GM23338 (cell line): ENCODE data around the gene RHOH. TPM values are rescaled to one million over a fixed set of nuclear protein-coding genes. Genes with fewer than 3 reads are reported as not detected.

Experiments
- ATAC-seq: fragments of 200-7000 bp; cut with Tn5 transposase; 3 replicates; pipeline ENCODE4 v1.9.1; 2020
- DNase-seq: peaks from one replicate; pipeline ENCODE4 v3.0.0-alpha.2; 2015; ENCODE audit warnings: low spot score
- H2AFZ ChIP-seq: fragments of 200-600 bp; sonication (generic); 2 replicates; pipeline ENCODE4 v1.8.0; 2016; ENCODE audit warnings: antibody characterized with exemption, mild to moderate bottlenecking, moderate library complexity
- H3F3A ChIP-seq: fragments of 200-600 bp; sonication (generic); replicated peaks from 2 replicates; pipeline ENCODE4 v1.8.0; 2017; ENCODE audit warnings: antibody characterized with exemption, mixed run types, low read depth
- H3K27ac ChIP-seq: fragments of 200-600 bp; sonication (generic); 2 replicates; pipeline ENCODE4 v1.6.1; 2016; ENCODE audit warnings: low read depth
- H3K27me3 ChIP-seq: fragments of 200-600 bp; sonication (generic); 2 replicates; pipeline ENCODE4 v1.8.0; 2016; ENCODE audit warnings: mild to moderate bottlenecking, mixed run types, moderate library complexity; ENCODE audit not compliant: insufficient read depth
- H3K36me3 ChIP-seq: fragments of 200-600 bp; sonication (generic); 2 replicates; pipeline ENCODE4 v1.8.0; 2016; ENCODE audit warnings: mild to moderate bottlenecking; ENCODE audit not compliant: insufficient read depth
- H3K4me1 ChIP-seq: fragments of 200-600 bp; sonication (generic); 2 replicates; pipeline ENCODE4 v1.8.0; 2016; ENCODE audit warnings: mild to moderate bottlenecking, moderate library complexity; ENCODE audit not compliant: insufficient read depth
- H3K4me2 ChIP-seq: fragments of 200-600 bp; sonication (generic); 2 replicates; pipeline ENCODE4 v1.7.1; 2017; ENCODE audit warnings: mixed run types
- H3K4me3 ChIP-seq: fragments of 200-600 bp; sonication (generic); 2 replicates; pipeline ENCODE4 v1.6.1; 2016; ENCODE audit warnings: mixed run types
- H3K79me2 ChIP-seq: fragments of 200-600 bp; sonication (generic); replicated peaks from 2 replicates; pipeline ENCODE4 v1.8.0; 2017; ENCODE audit warnings: mild to moderate bottlenecking; ENCODE audit not compliant: insufficient read depth
- H3K9me2 ChIP-seq: fragments of 200-600 bp; sonication (generic); 2 replicates; pipeline ENCODE4 v1.8.0; 2017; ENCODE audit not compliant: insufficient read depth
- H4K20me1 ChIP-seq: fragments of 200-600 bp; sonication (generic); replicated peaks from 2 replicates; pipeline ENCODE4 v1.8.0; 2017; ENCODE audit warnings: mild to moderate bottlenecking; ENCODE audit not compliant: insufficient read depth
- H3K27ac Mint-ChIP-seq: 2 replicates; pipeline ENCODE4 v1.8.0; 2020; ENCODE audit warnings: inconsistent platforms, mild to moderate bottlenecking, moderate library complexity, mixed read lengths
- H3K27me3 Mint-ChIP-seq: 3 replicates; pipeline ENCODE4 v1.8.0; 2022; ENCODE audit warnings: low read depth, mild to moderate bottlenecking, moderate library complexity, mixed read lengths, inconsistent platforms; ENCODE audit not compliant: insufficient read depth, poor library complexity
- H3K36me3 Mint-ChIP-seq: 3 replicates; pipeline ENCODE4 v1.8.0; 2021; ENCODE audit warnings: low read depth, mild to moderate bottlenecking, inconsistent platforms, moderate library complexity, mixed read lengths
- H3K4me1 Mint-ChIP-seq: 3 replicates; pipeline ENCODE4 v1.8.0; 2020; ENCODE audit warnings: mild to moderate bottlenecking, inconsistent platforms, mixed read lengths
- H3K4me3 Mint-ChIP-seq: 3 replicates; pipeline ENCODE4 v1.8.0; 2021; ENCODE audit warnings: moderate library complexity, mild to moderate bottlenecking, inconsistent platforms, mixed read lengths
- H3K9me3 Mint-ChIP-seq: 3 replicates; pipeline ENCODE4 v1.8.0; 2020; ENCODE audit warnings: moderate library complexity, mild to moderate bottlenecking, inconsistent platforms, mixed read lengths
- CREB1 ChIP-seq: fragments of 250-450 bp; sonication (Bioruptor Pico); IDR thresholded peaks from 2 replicates; pipeline ENCODE4 v1.5.0; 2020; ENCODE audit warnings: low read depth, mild to moderate bottlenecking, moderate library complexity
- CTCF ChIP-seq, 2 experiments: fragments of 200-600 bp in 1 of 2; sonication (generic) in 1 of 2; conservative IDR thresholded peaks; 2 replicates each; pipeline versions ENCODE4 v1.5.1 to v1.6.1; 2016 to 2017; ENCODE audit warnings: antibody characterized with exemption in 2 of 2, low read depth in 2 of 2, mild to moderate bottlenecking in 2 of 2, moderate library complexity in 1 of 2
- ETS1 ChIP-seq: IDR thresholded peaks from 2 replicates; pipeline ENCODE4 v1.6.1; 2016; ENCODE audit warnings: antibody characterized with exemption
- EZH2 ChIP-seq: fragments of 200-600 bp; sonication (generic); IDR thresholded peaks from one replicate; pipeline ENCODE4 v1.8.0; 2017; ENCODE audit warnings: antibody characterized with exemption, mild to moderate bottlenecking, low read depth; ENCODE audit not compliant: unreplicated experiment
- EZH2phosphoT487 ChIP-seq: fragments of 200-600 bp; sonication (generic); IDR thresholded peaks from one replicate; pipeline ENCODE4 v1.8.1; 2018; ENCODE audit warnings: antibody characterized with exemption; ENCODE audit not compliant: unreplicated experiment
- JUNB ChIP-seq: IDR thresholded peaks from one replicate; pipeline ENCODE4 v1.6.1; 2016; ENCODE audit warnings: antibody characterized with exemption; ENCODE audit not compliant: unreplicated experiment
- NANOG ChIP-seq: IDR thresholded peaks from 2 replicates; pipeline ENCODE4 v1.6.1; 2016; ENCODE audit warnings: antibody characterized with exemption, borderline replicate concordance
- POLR2AphosphoS5 ChIP-seq: IDR thresholded peaks from 2 replicates; pipeline ENCODE4 v1.6.1; 2016; ENCODE audit warnings: antibody characterized with exemption, low read depth
- REST ChIP-seq: IDR thresholded peaks from one replicate; pipeline ENCODE4 v1.6.1; 2018; ENCODE audit warnings: antibody characterized with exemption; ENCODE audit not compliant: unreplicated experiment
- STAT1 ChIP-seq: IDR thresholded peaks from one replicate; pipeline ENCODE4 v1.6.1; 2016; ENCODE audit warnings: antibody characterized with exemption; ENCODE audit not compliant: unreplicated experiment
- ZNF114 ChIP-seq: fragments of 250-450 bp; sonication (Bioruptor Pico); IDR thresholded peaks from 2 replicates; pipeline ENCODE4 v1.5.0; 2020; ENCODE audit warnings: mild to moderate bottlenecking, moderate library complexity
- ZNF331 ChIP-seq: fragments of 250-450 bp; sonication (Bioruptor Pico); IDR thresholded peaks from 2 replicates; pipeline ENCODE4 v1.5.0; 2020; ENCODE audit warnings: low read depth, mild to moderate bottlenecking, moderate library complexity
- ZNF462 ChIP-seq: fragments of 250-450 bp; sonication (Bioruptor Pico); IDR thresholded peaks from 2 replicates; pipeline ENCODE4 v1.5.0; 2020; ENCODE audit warnings: mild to moderate bottlenecking, moderate library complexity
- polyA plus RNA-seq: library from polyadenylated mRNA; unstranded; fragments of >200 nt; fragmentation: Nextera tagmentation; extraction: Ambion mirVana; gene quantifications from 2 replicates; pipeline ENCODE4 v1.2.1, GENCODE V29; 2016
- total RNA-seq: library from RNA; depleted of rRNA; stranded (reverse); fragments of >200 nt; shearing (Covaris generic); gene quantifications from 2 replicates; pipeline ENCODE4 v1.2.3, GENCODE V29; 2014

RHOH gene
- total and polyA plus RNA-seq, 2 experiments from 2014 or later: 2.2 to 3.7 TPM

GRCh38 chr4:40157436-40157835, 39.4 kb upstream of the RHOH start (continued):
- TF ChIP-seq CTCF (conservative IDR thresholded peaks at IDR 0.05; ENCODE audit: low read depth in 2 of 2): no peak

GRCh38 chr4:40160258-40160657, 36.6 kb upstream of the RHOH start:
- Histone ChIP-seq H3K36me3 (no peaks in the 10 kb centered on the region), H3F3A (no peaks in the 10 kb centered on the region), H3K27me3 (no peaks in the 10 kb centered on the region), H3K9me2 (peaks cover 6% of the 10 kb centered on the region), H3K4me1 (peaks cover 5% of the 10 kb centered on the region; the same call in 1 of the 2 replicates), H3K27ac (no peak overlapping the region), H3K4me2 (no peak overlapping the region), H3K79me2 (no peaks in the 10 kb centered on the region), H3K4me3 (no peak overlapping the region), H4K20me1 (no peaks in the 10 kb centered on the region), H2AFZ (no peak overlapping the region)
- Mint-ChIP-seq H3K27ac (peak overlapping the region; percentile 60; the same call in 1 of the 2 replicates), H3K4me1 (peaks cover 11% of the 10 kb centered on the region; the same call in 2 of the 3 replicates), H3K4me3 (no peak overlapping the region), H3K9me3 (no peaks in the 10 kb centered on the region), H3K36me3 (no peaks in the 10 kb centered on the region), H3K27me3 (peaks cover 2% of the 10 kb centered on the region)
- ATAC-seq (no peak), DNase-seq (no peak)
- TF ChIP-seq ZNF462 (no peak), ZNF331 (CRISPR knock-in tag) (no peak), CREB1 (CRISPR knock-in tag) (no peak), EZH2 (no peak), POLR2AphosphoS5 (no peak), NANOG (no peak), JUNB (no peak), ZNF114 (CRISPR knock-in tag) (no peak), EZH2phosphoT487 (no peak), STAT1 (no peak), ETS1 (no peak), REST (no peak)
